Naive B cell (primary cell): Measurements from ENCODE around the gene OR8B12. TPM values are rescaled to one million over a fixed set of nuclear protein-coding genes. Genes with fewer than 3 reads are reported as not detected.
"Not testable (repeated sequence)": the region's sequence is repeated elsewhere in the genome, so short reads cannot be mapped to it uniquely, and the experiment has no call there.

ENCODE experiments used
- ATAC-seq, 2 donors: fragments of 150-1000 bp; cut with Tn5 transposase; 2 replicates each; pipeline ENCODE4 v1.10.0; 2021; ENCODE audit warnings: low read depth in 2 of 2, mild to moderate bottlenecking in 2 of 2, moderate library complexity in 2 of 2
- DNase-seq: peaks from one replicate; pipeline ENCODE4 v3.0.0; 2022
- H3K27ac Mint-ChIP-seq, 6 donors: one replicate each; pipeline ENCODE4 v1.8.0; 2020 to 2022; ENCODE audit warnings: mild to moderate bottlenecking in 6 of 6, mixed read lengths in 6 of 6, moderate library complexity in 5 of 6, inconsistent platforms in 2 of 6
- H3K27me3 Mint-ChIP-seq, 3 donors: one replicate each; pipeline ENCODE4 v1.8.0; 2021 to 2022; ENCODE audit warnings: mixed read lengths in 3 of 3, mild to moderate bottlenecking in 1 of 3
- H3K36me3 Mint-ChIP-seq, 2 donors: one replicate each; pipeline ENCODE4 v1.8.0; 2020 to 2022; ENCODE audit warnings: mixed read lengths in 2 of 2, inconsistent platforms in 1 of 2, mild to moderate bottlenecking in 1 of 2
- H3K4me1 Mint-ChIP-seq, 3 donors: one replicate each; pipeline ENCODE4 v1.8.0; 2020 to 2022; ENCODE audit warnings: mixed read lengths in 3 of 3, inconsistent platforms in 1 of 3, mild to moderate bottlenecking in 1 of 3, moderate library complexity in 1 of 3
- H3K4me3 Mint-ChIP-seq, 8 donors: one replicate each; pipeline ENCODE4 v1.8.0; 2020 to 2022; ENCODE audit warnings: mild to moderate bottlenecking in 8 of 8, mixed read lengths in 8 of 8, moderate library complexity in 8 of 8, inconsistent platforms in 2 of 8
- H3K9me3 Mint-ChIP-seq, 7 donors: one replicate each; pipeline ENCODE4 v1.8.0; 2020 to 2022; ENCODE audit warnings: mixed read lengths in 7 of 7, mild to moderate bottlenecking in 5 of 7, inconsistent platforms in 2 of 7, moderate library complexity in 1 of 7
- polyA plus RNA-seq, 6 donors: library from polyadenylated mRNA; unstranded; fragments of 300-500 nt; fragmentation: Illumina TruSeq; gene quantifications; one replicate each; pipeline ENCODE4 v1.2.3, GENCODE V29; 2021; ENCODE audit warnings: low read depth in 6 of 6

Gene OR8B12
- polyA plus RNA-seq, 6 donors from 2014 or later, result not detected

- no peaks in the 10 kb centered on the region for H3K36me3 Mint-ChIP-seq
- DNase-seq, result no peak
- ATAC-seq, result no peak
- peaks cover 0 to 8% (median 4%) of the 10 kb centered on the region in 7 donors for H3K9me3 Mint-ChIP-seq
- H3K27ac Mint-ChIP-seq, result peak overlapping the region in 1 of 6 donors; percentile 88
- no peak overlapping the region for H3K4me3 Mint-ChIP-seq
- no peaks in the 10 kb centered on the region for H3K4me1 Mint-ChIP-seq
- H3K27me3 Mint-ChIP-seq, result peaks cover 6 to 11% (median 8%) of the 10 kb centered on the region in 3 donors
Measured at GRCh38 chr11:124551987-124552386, 8.5 kb upstream of the OR8B12 start.

GRCh38 chr11:124551189-124551588 lies 7.7 kb upstream of the OR8B12 start:
- ATAC-seq (no peak), DNase-seq (no peak)
- Mint-ChIP-seq H3K27ac (peak overlapping the region in 1 of 6 donors; percentile 38), H3K4me1 (no peaks in the 10 kb centered on the region), H3K9me3 (peaks cover 0 to 7% (median 4%) of the 10 kb centered on the region in 7 donors), H3K4me3 (no peak overlapping the region), H3K36me3 (no peaks in the 10 kb centered on the region), H3K27me3 (peaks cover 2 to 14% (median 10%) of the 10 kb centered on the region in 3 donors)

DNA sequence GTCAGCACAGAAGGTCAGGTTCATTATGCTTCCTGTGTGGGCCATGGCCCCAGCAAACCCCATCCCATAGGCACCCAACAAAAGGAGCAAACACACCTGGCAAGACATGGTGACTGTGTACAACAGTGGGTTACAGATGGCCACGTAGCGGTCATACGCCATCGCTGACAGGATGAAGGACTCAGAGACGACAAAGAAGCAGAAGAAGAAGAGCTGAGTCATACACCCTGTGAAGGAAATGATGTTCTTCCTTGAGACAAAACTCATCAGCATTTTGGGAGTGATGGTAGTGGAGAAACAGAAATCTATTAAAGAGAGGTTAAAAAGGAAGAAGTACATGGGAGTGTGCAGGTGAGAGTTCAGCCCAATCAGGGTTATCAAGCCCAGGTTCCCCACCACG lies 309 bp downstream of the OR8B12 start:
- Mint-ChIP-seq H3K4me1 (no peaks in the 10 kb centered on the region), H3K9me3 (peaks cover 0 to 9% (median 0%) of the 10 kb centered on the region in 7 donors), H3K36me3 (no peaks in the 10 kb centered on the region), H3K27me3 (peaks cover 20 to 45% (median 34%) of the 10 kb centered on the region in 3 donors), H3K27ac (no peak overlapping the region), H3K4me3 (no peak overlapping the region)
- ATAC-seq, result no peak
- no peak for DNase-seq

- ATAC-seq, result no peak
- peaks cover 23 to 50% (median 31%) of the 10 kb centered on the region in 3 donors for H3K27me3 Mint-ChIP-seq
- H3K4me1 Mint-ChIP-seq, result no peaks in the 10 kb centered on the region
- no peak overlapping the region for H3K27ac Mint-ChIP-seq
- no peak overlapping the region for H3K4me3 Mint-ChIP-seq
- no peaks in the 10 kb centered on the region for H3K36me3 Mint-ChIP-seq
- H3K9me3 Mint-ChIP-seq, result peaks cover 0 to 9% (median 0%) of the 10 kb centered on the region in 7 donors
- no peak for DNase-seq
Measured at GRCh38 chr11:124541204-124541603, 2.2 kb downstream of the OR8B12 start.

DNA sequence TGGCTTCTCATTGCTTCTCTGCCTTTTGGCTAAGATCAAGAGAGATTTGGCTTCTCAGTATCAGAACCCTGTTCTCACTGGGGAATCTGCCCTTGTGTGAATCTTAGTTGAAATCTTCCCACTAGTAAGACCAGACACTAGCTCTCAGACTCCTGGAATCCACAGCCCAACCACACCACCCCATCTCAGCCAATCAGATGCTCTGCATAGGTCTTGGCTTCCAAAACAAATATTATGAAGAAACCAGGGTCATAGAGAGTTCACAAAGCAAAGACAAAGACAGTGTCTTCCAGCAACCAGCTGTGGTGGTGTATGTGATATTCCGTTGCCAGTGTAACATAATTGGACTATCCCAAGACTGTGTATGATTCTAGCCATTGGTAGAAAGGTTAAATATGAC lies 5.4 kb downstream of the OR8B12 start:
- H3K27me3 Mint-ChIP-seq, result peaks cover 26 to 46% (median 40%) of the 10 kb centered on the region in 3 donors
- no peak overlapping the region for H3K27ac Mint-ChIP-seq
- H3K9me3 Mint-ChIP-seq, result peaks cover 0 to 6% (median 0%) of the 10 kb centered on the region in 7 donors
- no peaks in the 10 kb centered on the region for H3K4me1 Mint-ChIP-seq
- H3K4me3 Mint-ChIP-seq, result no peak overlapping the region
- ATAC-seq, result no peak
- no peaks in the 10 kb centered on the region for H3K36me3 Mint-ChIP-seq
- DNase-seq, result no peak

DNA sequence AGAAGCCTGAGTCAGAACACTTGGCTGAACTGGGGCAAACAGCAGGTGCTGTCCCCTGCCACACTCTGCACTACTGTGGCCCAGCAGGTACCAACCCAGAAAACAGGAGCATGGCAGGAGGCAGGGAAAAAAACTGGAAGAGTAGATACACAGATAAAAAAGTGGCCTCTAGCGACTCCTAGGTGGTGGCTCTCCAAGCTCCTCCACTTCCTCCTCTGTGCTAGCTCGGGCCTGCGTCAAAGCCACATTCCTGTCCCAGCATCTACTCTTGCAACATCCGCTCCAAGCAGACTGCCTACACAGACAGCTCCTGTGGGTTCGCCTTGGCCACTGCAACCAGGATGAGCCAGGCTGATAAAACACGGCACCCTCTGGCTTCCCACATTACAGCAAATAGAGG lies 6.9 kb downstream of the OR8B12 start:
- Mint-ChIP-seq H3K4me1 (no peaks in the 10 kb centered on the region), H3K27me3 (peaks cover 22 to 40% (median 39%) of the 10 kb centered on the region in 3 donors), H3K36me3 (no peaks in the 10 kb centered on the region), H3K27ac (no peak overlapping the region), H3K4me3 (no peak overlapping the region), H3K9me3 (peaks cover 0 to 2% (median 0%) of the 10 kb centered on the region in 7 donors)
- ATAC-seq, result no peak
- no peak for DNase-seq

DNA sequence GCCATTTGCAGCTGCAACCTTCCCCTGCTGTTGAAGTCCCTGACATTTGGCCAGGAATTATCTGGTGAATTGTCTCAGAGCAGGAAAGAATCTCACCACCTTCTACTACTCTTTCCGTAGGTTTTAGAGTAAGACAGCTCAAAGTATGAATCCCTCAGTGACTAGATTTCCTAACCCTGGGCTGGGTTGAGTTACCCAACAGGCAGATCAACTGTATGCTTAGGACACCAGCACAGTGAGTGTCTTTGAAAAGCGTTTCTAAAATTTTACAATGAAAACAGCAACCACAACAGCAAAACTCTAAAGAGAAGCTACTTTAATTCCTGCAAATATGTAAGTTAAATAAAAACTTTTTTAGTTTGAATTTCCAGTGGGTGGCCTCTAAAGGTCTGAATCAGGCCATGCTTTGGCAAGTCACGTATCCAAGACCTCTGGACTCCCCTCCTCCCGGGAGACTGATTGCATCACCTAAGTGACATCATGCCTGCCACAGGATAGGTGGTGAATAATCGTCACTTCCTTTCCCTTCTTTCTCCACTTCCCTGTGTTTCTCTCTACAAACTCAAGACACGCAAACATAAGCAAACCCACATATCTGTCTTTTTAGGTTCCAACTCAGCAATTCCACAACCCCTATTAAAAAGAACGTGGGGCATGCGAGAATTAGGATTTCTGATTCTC lies 7.8 kb downstream of the OR8B12 start:
- Mint-ChIP-seq H3K36me3 (no peaks in the 10 kb centered on the region), H3K4me1 (no peaks in the 10 kb centered on the region), H3K27me3 (peaks cover 20 to 44% (median 34%) of the 10 kb centered on the region in 3 donors), H3K4me3 (no peak overlapping the region), H3K9me3 (peaks cover 0 to 2% (median 0%) of the 10 kb centered on the region in 7 donors), H3K27ac (peak overlapping the region in 1 of 6 donors; percentile 63)
- DNase-seq, result no peak
- no peak for ATAC-seq

DNA sequence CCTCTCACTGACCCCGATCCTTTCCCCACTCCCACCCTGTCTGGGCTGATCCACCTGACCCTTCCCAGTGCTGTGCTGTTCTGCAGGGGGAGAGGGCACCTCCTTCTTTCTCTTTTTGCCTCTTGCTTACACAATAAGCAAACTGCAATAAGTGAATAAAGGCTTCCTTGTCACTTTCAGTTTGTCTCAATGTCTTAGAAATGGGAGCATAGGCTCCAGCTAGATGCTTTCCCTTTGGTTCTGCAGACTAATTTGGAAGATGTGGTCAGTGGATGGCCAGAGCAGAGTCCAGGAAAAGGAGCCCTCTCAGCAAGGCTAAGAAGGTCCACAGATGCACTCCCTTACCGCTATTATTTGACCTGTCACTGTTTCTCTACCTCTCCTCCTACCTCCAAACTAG lies 9.4 kb downstream of the OR8B12 start:
- Mint-ChIP-seq H3K4me3 (no peak overlapping the region), H3K36me3 (peaks cover 3 to 5% of the 10 kb centered on the region in 2 donors), H3K27me3 (peaks cover 25 to 46% (median 34%) of the 10 kb centered on the region in 3 donors), H3K27ac (no peak overlapping the region), H3K4me1 (no peaks in the 10 kb centered on the region), H3K9me3 (peaks cover 0 to 4% (median 3%) of the 10 kb centered on the region in 7 donors)
- ATAC-seq (no peak), DNase-seq (no peak)

- no peak for ATAC-seq
- Mint-ChIP-seq H3K36me3 (peaks cover 7 to 9% of the 10 kb centered on the region in 2 donors), H3K9me3 (peaks cover under 1 to 8% (median 6%) of the 10 kb centered on the region in 7 donors), H3K4me1 (no peaks in the 10 kb centered on the region), H3K27me3 (peaks cover 25 to 46% (median 38%) of the 10 kb centered on the region in 3 donors), H3K4me3 (no peak overlapping the region), H3K27ac (no peak overlapping the region)
- no peak for DNase-seq
Measured at GRCh38 chr11:124533626-124534025, 9.8 kb downstream of the OR8B12 start.

- ATAC-seq (no peak), DNase-seq (no peak)
- no peaks in the 10 kb centered on the region for H3K4me1 Mint-ChIP-seq
- no peaks in the 10 kb centered on the region for H3K9me3 Mint-ChIP-seq
- no peak overlapping the region for H3K4me3 Mint-ChIP-seq
- H3K36me3 Mint-ChIP-seq, result no peaks in the 10 kb centered on the region
- peaks cover 6 to 18% (median 12%) of the 10 kb centered on the region in 3 donors for H3K27me3 Mint-ChIP-seq
- H3K27ac Mint-ChIP-seq, result no peak overlapping the region
Measured at GRCh38 chr11:124520550-124520854, 23.0 kb downstream of the OR8B12 start.

DNA sequence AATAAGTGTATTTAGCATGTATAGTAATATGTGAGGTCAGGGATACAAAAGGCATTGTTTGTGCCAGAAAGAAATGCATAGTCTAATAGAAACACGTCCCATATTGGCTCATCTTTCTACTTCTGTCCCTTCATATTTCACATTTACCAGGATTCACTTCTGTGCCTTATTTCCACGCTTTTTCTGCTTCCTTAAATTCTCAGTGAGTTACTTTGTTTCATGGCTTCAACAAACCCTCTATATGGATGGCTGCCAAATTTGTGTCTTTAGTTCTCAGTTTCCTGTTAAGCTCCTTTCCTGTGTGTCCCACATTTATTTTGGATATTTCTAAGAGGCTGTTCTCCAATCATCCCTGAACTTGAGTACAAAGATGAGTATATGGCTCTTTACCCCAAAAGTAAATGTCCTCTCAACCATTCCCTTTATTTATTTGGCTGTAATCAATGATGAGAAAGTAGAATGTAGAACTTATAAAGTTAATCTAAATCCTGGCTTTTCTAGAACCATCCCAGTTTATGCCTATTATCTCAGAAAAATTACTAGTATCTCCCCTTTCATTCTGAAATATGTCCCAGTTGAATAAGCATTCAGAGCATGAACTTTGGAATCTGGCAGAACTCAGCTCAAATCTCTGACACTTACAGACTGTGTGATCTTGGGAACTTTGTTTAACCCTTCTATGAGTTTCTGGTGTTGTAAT lies 23.5 kb downstream of the OR8B12 start:
- ATAC-seq, result no peak
- Mint-ChIP-seq H3K9me3 (no peaks in the 10 kb centered on the region), H3K36me3 (no peaks in the 10 kb centered on the region), H3K4me3 (no peak overlapping the region), H3K27ac (no peak overlapping the region), H3K4me1 (no peaks in the 10 kb centered on the region), H3K27me3 (peaks cover 6 to 18% (median 16%) of the 10 kb centered on the region in 3 donors)
- DNase-seq, result no peak

DNA sequence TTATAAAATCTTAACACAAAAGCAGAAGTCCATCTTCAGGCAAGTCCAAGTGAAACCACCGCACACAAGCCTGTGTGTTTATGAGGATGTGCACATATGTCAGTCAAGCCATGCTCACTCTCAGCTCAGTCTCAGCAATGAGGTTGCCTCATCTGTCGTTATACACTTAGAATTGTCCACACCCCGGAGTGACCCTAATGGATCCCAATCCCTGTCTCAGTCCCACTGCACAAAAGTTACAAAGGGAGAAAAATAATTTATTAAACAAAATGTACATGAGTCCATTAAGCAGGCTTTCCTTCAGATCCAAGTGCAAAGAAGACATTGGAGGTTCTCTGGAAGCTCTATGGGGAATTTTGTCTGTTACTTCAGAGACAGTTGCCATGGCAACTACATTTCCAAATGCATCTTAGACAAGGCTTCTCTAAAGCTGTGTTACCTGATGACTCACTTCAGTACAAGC lies 24.4 kb downstream of the OR8B12 start:
- H3K27ac Mint-ChIP-seq, result no peak overlapping the region
- ATAC-seq (no peak), DNase-seq (no peak)
- peaks cover 6 to 18% (median 15%) of the 10 kb centered on the region in 3 donors for H3K27me3 Mint-ChIP-seq
- no peaks in the 10 kb centered on the region for H3K4me1 Mint-ChIP-seq
- no peaks in the 10 kb centered on the region for H3K9me3 Mint-ChIP-seq
- no peaks in the 10 kb centered on the region for H3K36me3 Mint-ChIP-seq
- H3K4me3 Mint-ChIP-seq, result no peak overlapping the region

- Mint-ChIP-seq H3K9me3 (no peaks in the 10 kb centered on the region), H3K27me3 (peaks cover 6 to 20% (median 18%) of the 10 kb centered on the region in 3 donors), H3K36me3 (no peaks in the 10 kb centered on the region), H3K4me1 (no peaks in the 10 kb centered on the region), H3K27ac (no peak overlapping the region), H3K4me3 (no peak overlapping the region)
- DNase-seq, result no peak
- no peak for ATAC-seq
Measured at GRCh38 chr11:124517314-124517713, 26.1 kb downstream of the OR8B12 start.

GRCh38 chr11:124514675-124515074 lies 28.8 kb downstream of the OR8B12 start:
- H3K4me1 Mint-ChIP-seq, ATAC-seq, H3K36me3 Mint-ChIP-seq, H3K9me3 Mint-ChIP-seq, DNase-seq, H3K4me3 Mint-ChIP-seq, H3K27ac Mint-ChIP-seq: not testable (repeated sequence)
- H3K27me3 Mint-ChIP-seq, result peaks cover 7 to 24% (median 7%) of the 10 kb centered on the region in 3 donors
